Measurements from ENCODE around the gene AGBL4. TPM values are rescaled to one million over a fixed set of nuclear protein-coding genes. Genes with fewer than 3 reads are reported as not detected.

The AGBL4 gene
- total and polyA plus RNA-seq, 7 experiments from 2014 or later, result 0.27 TPM; not detected in 6

DNA sequence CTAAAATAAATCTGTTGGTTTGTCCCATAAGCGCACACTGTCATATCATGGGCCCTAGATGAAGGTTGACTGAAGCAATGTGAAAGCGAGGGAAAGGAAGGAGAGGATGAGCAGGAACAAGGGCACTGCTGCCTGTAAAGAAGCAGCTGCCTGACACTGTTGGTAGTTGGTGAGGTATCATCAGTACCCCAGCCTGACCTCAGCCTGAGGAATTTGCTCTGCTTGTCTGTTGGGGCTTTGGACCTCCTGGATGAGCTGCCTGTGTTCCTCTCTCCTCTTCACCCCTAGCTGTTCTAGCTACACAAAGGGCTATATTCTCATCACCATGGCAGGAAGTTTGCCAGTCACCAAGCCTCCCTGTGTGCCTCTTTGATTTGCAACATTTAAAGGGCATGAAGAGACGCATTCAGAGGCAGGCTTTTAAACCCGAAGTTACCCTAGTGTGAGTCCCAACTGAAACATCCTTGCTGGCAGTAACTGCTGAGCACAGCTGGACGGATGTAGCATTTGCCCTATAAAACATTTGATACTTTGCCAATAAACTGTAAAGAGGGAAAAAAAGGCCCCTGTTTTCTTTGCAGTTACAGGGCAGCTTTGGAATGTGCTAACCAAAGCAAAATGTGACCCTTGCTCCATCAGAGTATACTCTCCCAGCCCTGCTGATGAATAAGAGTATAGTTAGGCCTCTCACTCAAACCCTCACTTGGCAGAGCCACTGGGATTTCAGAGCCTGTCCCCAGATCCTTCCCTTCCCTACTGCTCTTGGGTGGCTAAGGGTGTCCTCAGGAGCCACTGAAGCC lies 1529.6 kb downstream of the AGBL4 start:
- ATAC-seq, result no peak
- Histone ChIP-seq H3K27me3 (ENCODE audit: control insufficient read depth in 2 of 2, insufficient read depth in 2 of 2, low read length in 2 of 2) (no peaks in the 10 kb centered on the region), H3K4me1 (ENCODE audit: control insufficient read depth in 2 of 2, insufficient read depth in 2 of 2, low read length in 2 of 2) (peaks cover 0 to 4% of the 10 kb centered on the region in 2 donors), H3K27ac (ENCODE audit: low read depth, low read length) (no peak overlapping the region), H3K4me3 (ENCODE audit: low read length) (no peak overlapping the region), H3K9me3 (ENCODE audit: control insufficient read depth in 2 of 3, low read length in 3 of 3) (no peaks in the 10 kb centered on the region), H3K36me3 (ENCODE audit: control insufficient read depth in 2 of 3, insufficient read depth in 3 of 3, low read length in 3 of 3) (no peaks in the 10 kb centered on the region)
- ChIA-PET CTCF (interaction anchor here (0.5 kb wide), 1 partner anchor 156 kb away, joined by 3 read pairs; no protein-coding TSS in a partner anchor), POLR2A (no interaction called here)
- peaks cover 0 to 12% (median 1%) of the 10 kb centered on the region in 5 donors for H3K27me3 Mint-ChIP-seq
- H3K4me3 Mint-ChIP-seq, result peak overlapping the region in 1 of 10 donors; percentile 60
- peaks cover 5 to 11% (median 7%) of the 10 kb centered on the region in 7 donors for H3K4me1 Mint-ChIP-seq
- no peaks in the 10 kb centered on the region for H3K9me3 Mint-ChIP-seq
- no peaks in the 10 kb centered on the region for H3K36me3 Mint-ChIP-seq
- H3K27ac Mint-ChIP-seq, result no peak overlapping the region
- intact Hi-C loops (cut with micrococcal nuclease), result loop anchor here in 1 of 2 donors (10.0 kb wide), 2 partner anchors 139 to 259 kb away; no protein-coding TSS in a partner anchor
- DNase-seq, result no peak

GRCh38 chr1:48493041-48493440 lies 1530.7 kb downstream of the AGBL4 start:
- H3K27ac ChIP-seq (ENCODE audit: low read depth, low read length), result no peak overlapping the region
- no peaks in the 10 kb centered on the region for H3K4me1 ChIP-seq (ENCODE audit: control insufficient read depth in 2 of 2, insufficient read depth in 2 of 2, low read length in 2 of 2)
- DNase-seq, result no peak
- H3K4me3 Mint-ChIP-seq, result no peak overlapping the region
- peaks cover 0 to 1% (median under 1%) of the 10 kb centered on the region in 7 donors for H3K4me1 Mint-ChIP-seq
- H3K9me3 ChIP-seq (ENCODE audit: control insufficient read depth in 2 of 3, low read length in 3 of 3), result no peaks in the 10 kb centered on the region
- intact Hi-C loops (cut with micrococcal nuclease), result loop anchor here in 1 of 2 donors (10.0 kb wide), 2 partner anchors 138 to 258 kb away; no protein-coding TSS in a partner anchor
- no peaks in the 10 kb centered on the region for H3K36me3 Mint-ChIP-seq
- H3K9me3 Mint-ChIP-seq, result no peaks in the 10 kb centered on the region
- no peaks in the 10 kb centered on the region for H3K27me3 ChIP-seq (ENCODE audit: control insufficient read depth in 2 of 2, insufficient read depth in 2 of 2, low read length in 2 of 2)
- POLR2A ChIA-PET, result no interaction called here
- no peaks in the 10 kb centered on the region for H3K36me3 ChIP-seq (ENCODE audit: control insufficient read depth in 2 of 3, insufficient read depth in 3 of 3, low read length in 3 of 3)
- H3K4me3 ChIP-seq (ENCODE audit: low read length), result no peak overlapping the region
- no peak for ATAC-seq
- CTCF ChIA-PET, result no interaction called here
- H3K27ac Mint-ChIP-seq, result no peak overlapping the region
- peaks cover 0 to 18% (median 0%) of the 10 kb centered on the region in 5 donors for H3K27me3 Mint-ChIP-seq

- no peaks in the 10 kb centered on the region for H3K9me3 Mint-ChIP-seq
- DNase-seq (no peak), ATAC-seq (no peak)
- no peak overlapping the region for H3K27ac Mint-ChIP-seq
- H3K9me3 ChIP-seq (ENCODE audit: control insufficient read depth in 2 of 3, low read length in 3 of 3), result no peaks in the 10 kb centered on the region
- H3K27ac ChIP-seq (ENCODE audit: low read depth, low read length), result no peak overlapping the region
- H3K4me1 Mint-ChIP-seq, result no peaks in the 10 kb centered on the region
- no peaks in the 10 kb centered on the region for H3K27me3 ChIP-seq (ENCODE audit: control insufficient read depth in 2 of 2, insufficient read depth in 2 of 2, low read length in 2 of 2)
- no peaks in the 10 kb centered on the region for H3K4me1 ChIP-seq (ENCODE audit: control insufficient read depth in 2 of 2, insufficient read depth in 2 of 2, low read length in 2 of 2)
- ChIA-PET CTCF (no interaction called here), POLR2A (no interaction called here)
- H3K36me3 Mint-ChIP-seq, result no peaks in the 10 kb centered on the region
- intact Hi-C loops (cut with micrococcal nuclease), result loop anchor here in 1 of 2 donors (10.0 kb wide), 2 partner anchors 138 to 258 kb away; no protein-coding TSS in a partner anchor
- H3K36me3 ChIP-seq (ENCODE audit: control insufficient read depth in 2 of 3, insufficient read depth in 3 of 3, low read length in 3 of 3), result no peaks in the 10 kb centered on the region
- H3K27me3 Mint-ChIP-seq, result peaks cover 0 to 18% (median 0%) of the 10 kb centered on the region in 5 donors
- H3K4me3 Mint-ChIP-seq, result no peak overlapping the region
- no peak overlapping the region for H3K4me3 ChIP-seq (ENCODE audit: low read length)
Observed at GRCh38 chr1:48492392-48492791, 1531.4 kb downstream of the AGBL4 start.

- H3K4me1 Mint-ChIP-seq, result no peaks in the 10 kb centered on the region
- POLR2A ChIA-PET, result no interaction called here
- intact Hi-C loops (cut with micrococcal nuclease), result no loop called here
Observed at GRCh38 chr1:48488721-48489120, 1535.0 kb downstream of the AGBL4 start.

More at GRCh38 chr1:48488721-48489120, 1535.0 kb downstream of the AGBL4 start:
- no peak overlapping the region for H3K27ac Mint-ChIP-seq
- no peaks in the 10 kb centered on the region for H3K4me1 ChIP-seq (ENCODE audit: control insufficient read depth in 2 of 2, insufficient read depth in 2 of 2, low read length in 2 of 2)
- DNase-seq (no peak), ATAC-seq (no peak)
- no peak overlapping the region for H3K27ac ChIP-seq (ENCODE audit: low read depth, low read length)
- H3K36me3 ChIP-seq (ENCODE audit: control insufficient read depth in 2 of 3, insufficient read depth in 3 of 3, low read length in 3 of 3), result no peaks in the 10 kb centered on the region
- no peaks in the 10 kb centered on the region for H3K9me3 ChIP-seq (ENCODE audit: control insufficient read depth in 2 of 3, low read length in 3 of 3)
- CTCF ChIA-PET, result no interaction called here
- H3K27me3 ChIP-seq (ENCODE audit: control insufficient read depth in 2 of 2, insufficient read depth in 2 of 2, low read length in 2 of 2), result no peaks in the 10 kb centered on the region
- H3K4me3 ChIP-seq (ENCODE audit: low read length), result no peak overlapping the region
- H3K36me3 Mint-ChIP-seq, result no peaks in the 10 kb centered on the region
- H3K27me3 Mint-ChIP-seq, result peaks cover 0 to 21% (median 0%) of the 10 kb centered on the region in 5 donors
- no peak overlapping the region for H3K4me3 Mint-ChIP-seq
- no peaks in the 10 kb centered on the region for H3K9me3 Mint-ChIP-seq

Other genes with a start within 250 kb of the AGBL4 start
- gene ELAVL4, start 85.0 kb upstream of the AGBL4 start, total RNA-seq, result under 1 TPM in 1 of 5 experiments, not detected in 4; 0.76 TPM
- not detected for gene ELAVL4, start 85.0 kb upstream of the AGBL4 start, polyA plus RNA-seq

All from naive thymus-derived CD4-positive, alpha-beta T cell (primary cell).